HG03135 (cell line): ENCODE data around the gene GRIA4.

Experiments used
- ATAC-seq: cut with Tn5 transposase; IDR thresholded peaks from one replicate; pipeline ENCODE4 v1.9.1; 2021; ENCODE audit warnings: mild to moderate bottlenecking, moderate library complexity; ENCODE audit not compliant: unreplicated experiment

The GRIA4 gene

GRCh38 chr11:105609832-105610781, at the start of gene GRIA4:
Gene GRIA4 (plus strand): TSS chr11:105610073. CDS start chr11:105610998, 925 bp downstream.
- ATAC-seq = no peak

- no peak for ATAC-seq
These were observed 36.8 kb upstream of the GRIA4 start for GRCh38 chr11:105573091-105573490.

GRCh38 chr11:105574974-105575373, 34.9 kb upstream of the GRIA4 start:
- ATAC-seq = no peak

- no peak for ATAC-seq
These were observed 32.2 kb upstream of the GRIA4 start for GRCh38 chr11:105577641-105578040.

GRCh38 chr11:105579111-105579510, 30.8 kb upstream of the GRIA4 start:
- no peak for ATAC-seq

GRCh38 chr11:105582497-105582896, 27.4 kb upstream of the GRIA4 start:
- ATAC-seq = no peak

GRCh38 chr11:105588001-105588400, 21.9 kb upstream of the GRIA4 start:
- no peak for ATAC-seq

- ATAC-seq = no peak
These were observed 20.5 kb upstream of the GRIA4 start for GRCh38 chr11:105589346-105589745.

GRCh38 chr11:105592035-105592434, 17.8 kb upstream of the GRIA4 start:
- ATAC-seq = no peak

- no peak for ATAC-seq
These were observed 11.5 kb upstream of the GRIA4 start for GRCh38 chr11:105598371-105598770.

GRCh38 chr11:105603156-105603555, 6.7 kb upstream of the GRIA4 start:
- no peak for ATAC-seq

GRCh38 chr11:105609341-105609781, 512 bp upstream of the GRIA4 start:
- peak; percentile 85 for ATAC-seq

GRCh38 chr11:105610871-105611571, 1.1 kb downstream of the GRIA4 start:
- ATAC-seq = no peak

GRCh38 chr11:105611572-105612441, 1.9 kb downstream of the GRIA4 start:
- no peak for ATAC-seq

GRCh38 chr11:105612771-105613170, 2.9 kb downstream of the GRIA4 start:
- no peak for ATAC-seq

GRCh38 chr11:105613183-105613582, 3.3 kb downstream of the GRIA4 start:
- no peak for ATAC-seq

GRCh38 chr11:105618343-105618955, 8.6 kb downstream of the GRIA4 start:
- ATAC-seq = no peak

GRCh38 chr11:105619556-105619955, 9.7 kb downstream of the GRIA4 start:
- ATAC-seq = no peak

- ATAC-seq = no peak
These were observed 12.1 kb downstream of the GRIA4 start for GRCh38 chr11:105622016-105622415.

GRCh38 chr11:105632316-105632715, 22.4 kb downstream of the GRIA4 start:
- ATAC-seq = no peak
